Dendritic cell treated with granulocyte-macrophage colony-stimulating factor and Interleukin-4, amounts not matched to agents 40 ng/mL and 50 ng/mL, for 4 days (primary cell): ENCODE measurements around the gene ZP2.
A peak's percentile ranks its signal among the peaks of the same experiment; 100 is the strongest.
"Not testable (repeated sequence)": the region's sequence is repeated elsewhere in the genome, so short reads cannot be mapped to it uniquely, and the experiment has no call there.

ENCODE experiments used
- H3K27ac Mint-ChIP-seq: one replicate; pipeline ENCODE4 v1.8.0; 2022; ENCODE audit warnings: mild to moderate bottlenecking, mixed read lengths
- H3K27me3 Mint-ChIP-seq: one replicate; pipeline ENCODE4 v1.8.0; 2022; ENCODE audit warnings: mild to moderate bottlenecking, mixed read lengths
- H3K36me3 Mint-ChIP-seq: one replicate; pipeline ENCODE4 v1.8.0; 2022; ENCODE audit warnings: low read depth, mixed read lengths
- H3K4me1 Mint-ChIP-seq: one replicate; pipeline ENCODE4 v1.8.0; 2022; ENCODE audit warnings: low read depth, mixed read lengths
- H3K4me3 Mint-ChIP-seq: one replicate; pipeline ENCODE4 v1.8.0; 2022; ENCODE audit warnings: mild to moderate bottlenecking, moderate library complexity, mixed read lengths
- H3K9me3 Mint-ChIP-seq: one replicate; pipeline ENCODE4 v1.8.0; 2022; ENCODE audit warnings: mixed read lengths
- intact Hi-C: fragments of 100-400 bp; cut with micrococcal nuclease; formaldehyde crosslinking; loops from one replicate; pipeline ENCODE4 v1.15.0; 2022

ZP2 gene

GRCh38 chr16:21175397-21175796 lies 36.0 kb downstream of the ZP2 start:
- Mint-ChIP-seq H3K4me3 (no peak overlapping the region), H3K36me3 (peaks cover 79% of the 10 kb centered on the region), H3K27me3 (no peaks in the 10 kb centered on the region), H3K4me1 (no peaks in the 10 kb centered on the region), H3K27ac (no peak overlapping the region), H3K9me3 (no peaks in the 10 kb centered on the region)
- intact Hi-C loops = no loop called here

GRCh38 chr16:21172650-21173049 lies 38.7 kb downstream of the ZP2 start:
- H3K9me3 Mint-ChIP-seq = no peaks in the 10 kb centered on the region
- no peaks in the 10 kb centered on the region for H3K27me3 Mint-ChIP-seq
- H3K4me3 Mint-ChIP-seq = no peak overlapping the region
- H3K27ac Mint-ChIP-seq = no peak overlapping the region
- intact Hi-C loops = no loop called here
- peaks cover 63% of the 10 kb centered on the region for H3K36me3 Mint-ChIP-seq
- no peaks in the 10 kb centered on the region for H3K4me1 Mint-ChIP-seq

- intact Hi-C loops, H3K27ac Mint-ChIP-seq, H3K4me1 Mint-ChIP-seq, H3K4me3 Mint-ChIP-seq, H3K27me3 Mint-ChIP-seq, H3K9me3 Mint-ChIP-seq: not testable (repeated sequence)
- H3K36me3 Mint-ChIP-seq = peaks cover 67% of the 10 kb centered on the region
These were observed 41.3 kb downstream of the ZP2 start for GRCh38 chr16:21170116-21170515.

GRCh38 chr16:21169249-21169981 lies 42.0 kb downstream of the ZP2 start:
- intact Hi-C loops = no loop called here

GRCh38 chr16:21167929-21168602 lies 43.3 kb downstream of the ZP2 start:
- H3K27me3 Mint-ChIP-seq = no peaks in the 10 kb centered on the region
- intact Hi-C loops = no loop called here
- no peak overlapping the region for H3K4me3 Mint-ChIP-seq
- no peak overlapping the region for H3K27ac Mint-ChIP-seq
- H3K4me1 Mint-ChIP-seq = no peaks in the 10 kb centered on the region
- peaks cover 69% of the 10 kb centered on the region for H3K36me3 Mint-ChIP-seq
- no peaks in the 10 kb centered on the region for H3K9me3 Mint-ChIP-seq

More at GRCh38 chr16:21169249-21169981, 42.0 kb downstream of the ZP2 start:
- Mint-ChIP-seq H3K4me3 (no peak overlapping the region), H3K36me3 (peaks cover 70% of the 10 kb centered on the region), H3K9me3 (no peaks in the 10 kb centered on the region), H3K27me3 (no peaks in the 10 kb centered on the region), H3K27ac (no peak overlapping the region), H3K4me1 (no peaks in the 10 kb centered on the region)

- intact Hi-C loops = no loop called here
- H3K27me3 Mint-ChIP-seq = no peaks in the 10 kb centered on the region
These were observed 44.0 kb downstream of the ZP2 start for GRCh38 chr16:21167360-21167759.

GRCh38 chr16:21166561-21166961 lies 44.8 kb downstream of the ZP2 start:
- H3K36me3 Mint-ChIP-seq = peaks cover 67% of the 10 kb centered on the region
- H3K4me1 Mint-ChIP-seq = no peaks in the 10 kb centered on the region
- no peak overlapping the region for H3K27ac Mint-ChIP-seq
- intact Hi-C loops = no loop called here
- H3K27me3 Mint-ChIP-seq = no peaks in the 10 kb centered on the region
- no peaks in the 10 kb centered on the region for H3K9me3 Mint-ChIP-seq
- no peak overlapping the region for H3K4me3 Mint-ChIP-seq

More at GRCh38 chr16:21167360-21167759, 44.0 kb downstream of the ZP2 start:
- Mint-ChIP-seq H3K9me3 (no peaks in the 10 kb centered on the region), H3K36me3 (peaks cover 67% of the 10 kb centered on the region), H3K4me3 (no peak overlapping the region), H3K4me1 (no peaks in the 10 kb centered on the region), H3K27ac (no peak overlapping the region)

- H3K27me3 Mint-ChIP-seq = no peaks in the 10 kb centered on the region
- H3K4me1 Mint-ChIP-seq = peaks cover 4% of the 10 kb centered on the region
- intact Hi-C loops = no loop called here
- H3K9me3 Mint-ChIP-seq = no peaks in the 10 kb centered on the region
- H3K27ac Mint-ChIP-seq = no peak overlapping the region
- H3K4me3 Mint-ChIP-seq = no peak overlapping the region
- H3K36me3 Mint-ChIP-seq = peaks cover 60% of the 10 kb centered on the region
These were observed 46.7 kb downstream of the ZP2 start for GRCh38 chr16:21164521-21165168.

- peaks cover 69% of the 10 kb centered on the region for H3K36me3 Mint-ChIP-seq
- no peaks in the 10 kb centered on the region for H3K9me3 Mint-ChIP-seq
- intact Hi-C loops = no loop called here
- H3K27ac Mint-ChIP-seq = no peak overlapping the region
- H3K4me1 Mint-ChIP-seq = peaks cover 13% of the 10 kb centered on the region
- peaks cover 2% of the 10 kb centered on the region for H3K27me3 Mint-ChIP-seq
- no peak overlapping the region for H3K4me3 Mint-ChIP-seq
These were observed 47.8 kb downstream of the ZP2 start for GRCh38 chr16:21163576-21163975.

GRCh38 chr16:21162661-21163151 lies 48.7 kb downstream of the ZP2 start:
- Mint-ChIP-seq H3K36me3 (peaks cover 70% of the 10 kb centered on the region), H3K27ac (no peak overlapping the region), H3K9me3 (no peaks in the 10 kb centered on the region)

GRCh38 chr16:21161211-21161610 lies 50.2 kb downstream of the ZP2 start:
- H3K4me1 Mint-ChIP-seq = peaks cover 19% of the 10 kb centered on the region
- intact Hi-C loops = no loop called here
- no peaks in the 10 kb centered on the region for H3K9me3 Mint-ChIP-seq
- H3K36me3 Mint-ChIP-seq = peaks cover 57% of the 10 kb centered on the region
- H3K27ac Mint-ChIP-seq = no peak overlapping the region
- no peak overlapping the region for H3K4me3 Mint-ChIP-seq
- H3K27me3 Mint-ChIP-seq = peaks cover 2% of the 10 kb centered on the region

More at GRCh38 chr16:21162661-21163151, 48.7 kb downstream of the ZP2 start:
- no peak overlapping the region for H3K4me3 Mint-ChIP-seq
- peaks cover 19% of the 10 kb centered on the region for H3K4me1 Mint-ChIP-seq
- H3K27me3 Mint-ChIP-seq = peaks cover 2% of the 10 kb centered on the region
- intact Hi-C loops = no loop called here

GRCh38 chr16:21160276-21160675 lies 51.1 kb downstream of the ZP2 start:
- intact Hi-C loops = no loop called here
- Mint-ChIP-seq H3K9me3 (no peaks in the 10 kb centered on the region), H3K27me3 (peaks cover 2% of the 10 kb centered on the region), H3K4me1 (peaks cover 19% of the 10 kb centered on the region), H3K27ac (no peak overlapping the region), H3K36me3 (peaks cover 53% of the 10 kb centered on the region), H3K4me3 (no peak overlapping the region)

- Mint-ChIP-seq H3K36me3 (peaks cover 45% of the 10 kb centered on the region), H3K9me3 (no peaks in the 10 kb centered on the region), H3K4me3 (peak overlapping the region; percentile 91), H3K27ac (peak overlapping the region; percentile 80), H3K27me3 (peaks cover 2% of the 10 kb centered on the region), H3K4me1 (peaks cover 19% of the 10 kb centered on the region)
- intact Hi-C loops = loop anchor here (2.0 kb wide), 1 partner anchor 141 kb away; no protein-coding TSS in a partner anchor
These were observed 52.0 kb downstream of the ZP2 start for GRCh38 chr16:21159281-21159951.
